ENCODE data around the gene CILP2.

GRCh38 chr19:19490214-19490968, 47.7 kb upstream of the CILP2 start:
- no peak for TF ChIP-seq EZH2 (IDR thresholded peaks at IDR 0.05; ENCODE audit: insufficient read depth, poor library complexity, severe bottlenecking)
- TF ChIP-seq EZH2phosphoT487 (IDR thresholded peaks at IDR 0.05; ENCODE audit: insufficient read depth, low read depth), result no peak

All from GM23248 (cell line).